GM18873 (cell line): ENCODE measurements around the gene HEPN1.

Source experiments
- ATAC-seq: cut with Tn5 transposase; IDR thresholded peaks from one replicate; pipeline ENCODE4 v1.9.1; 2021; ENCODE audit warnings: mild to moderate bottlenecking, moderate library complexity, moderate number of reproducible peaks; ENCODE audit not compliant: unreplicated experiment, low FRiP score

HEPN1 gene

GRCh38 chr11:124918950-124919349 is at the start of gene HEPN1:
HEPN1 (plus strand) TSS chr11:124919250.
- no peak for ATAC-seq

DNA sequence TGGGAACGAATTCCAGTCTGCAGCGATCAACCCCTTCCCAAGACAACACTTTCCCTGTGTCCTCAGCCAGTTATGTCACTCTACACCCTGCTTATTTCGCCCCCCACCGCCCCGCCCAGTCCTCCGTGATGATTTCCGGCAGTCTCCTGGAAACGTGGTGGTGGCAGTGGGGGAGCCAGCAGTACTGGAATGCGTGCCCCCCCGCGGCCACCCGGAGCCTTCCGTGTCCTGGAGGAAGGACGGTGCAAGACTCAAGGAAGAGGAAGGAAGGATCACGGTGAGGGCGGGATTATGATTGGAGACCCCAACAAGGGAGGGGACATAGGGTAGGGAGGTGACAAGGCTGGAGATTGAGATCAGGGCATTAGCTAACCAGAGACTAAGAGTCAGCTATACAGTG is 49.7 kb upstream of the HEPN1 start:
- ATAC-seq, result no peak

DNA sequence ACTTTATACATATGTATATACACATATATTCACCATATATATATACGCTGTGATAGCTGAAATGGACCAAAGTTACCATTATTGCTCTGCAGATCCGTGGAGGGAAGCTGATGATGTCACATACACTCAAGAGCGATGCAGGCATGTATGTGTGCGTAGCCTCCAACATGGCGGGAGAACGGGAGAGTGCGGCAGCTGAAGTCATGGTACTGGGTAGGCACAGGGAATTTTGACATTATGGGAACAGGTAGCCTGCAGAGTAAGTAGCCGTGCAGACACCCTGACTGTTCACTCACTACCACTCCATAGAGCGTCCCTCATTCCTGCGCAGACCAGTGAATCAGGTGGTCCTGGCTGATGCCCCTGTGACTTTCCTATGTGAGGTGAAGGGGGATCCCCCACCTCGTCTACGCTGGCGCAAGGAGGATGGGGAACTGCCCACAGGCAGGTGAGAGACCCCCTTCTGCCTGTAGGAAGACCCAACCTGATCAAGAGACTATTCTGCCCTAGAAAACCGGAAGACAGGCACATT is 49.1 kb upstream of the HEPN1 start:
- no peak for ATAC-seq

DNA sequence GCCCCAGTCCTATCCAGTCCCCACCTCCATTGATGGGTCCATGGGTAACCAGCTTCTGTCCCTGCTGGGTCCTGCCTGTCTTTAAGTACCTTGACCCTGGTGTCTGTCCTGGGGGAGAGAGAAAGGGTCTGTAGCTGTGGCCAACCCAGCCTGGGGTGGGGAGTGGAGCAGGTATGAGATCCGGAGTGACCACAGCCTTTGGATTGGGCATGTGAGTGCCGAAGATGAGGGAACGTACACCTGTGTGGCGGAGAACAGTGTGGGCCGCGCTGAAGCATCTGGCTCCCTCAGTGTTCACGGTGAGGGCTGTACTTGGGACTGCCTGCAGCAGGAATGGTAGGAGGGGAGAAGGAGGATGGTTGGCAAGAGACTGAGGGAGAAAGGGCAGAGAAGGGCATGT is 48.6 kb upstream of the HEPN1 start:
- ATAC-seq, result no peak

DNA sequence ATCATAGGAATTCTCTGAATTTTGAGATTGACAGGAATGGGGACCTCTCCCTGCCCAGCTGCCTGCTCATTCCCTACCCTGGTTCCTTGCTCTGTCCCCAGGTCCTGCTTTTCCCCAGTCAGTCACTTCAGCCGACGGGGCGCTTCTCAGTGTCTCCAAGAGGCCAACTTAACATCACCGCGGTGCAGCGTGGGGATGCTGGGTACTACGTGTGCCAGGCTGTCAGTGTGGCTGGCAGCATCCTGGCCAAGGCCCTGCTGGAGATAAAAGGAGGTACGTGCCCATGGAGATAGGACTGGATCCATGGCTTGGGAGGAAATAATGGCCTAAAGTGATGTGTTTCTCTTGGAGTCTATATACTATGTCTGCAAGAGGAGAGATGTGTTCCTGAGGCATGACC is 46.8 kb upstream of the HEPN1 start:
- ATAC-seq, result no peak

DNA sequence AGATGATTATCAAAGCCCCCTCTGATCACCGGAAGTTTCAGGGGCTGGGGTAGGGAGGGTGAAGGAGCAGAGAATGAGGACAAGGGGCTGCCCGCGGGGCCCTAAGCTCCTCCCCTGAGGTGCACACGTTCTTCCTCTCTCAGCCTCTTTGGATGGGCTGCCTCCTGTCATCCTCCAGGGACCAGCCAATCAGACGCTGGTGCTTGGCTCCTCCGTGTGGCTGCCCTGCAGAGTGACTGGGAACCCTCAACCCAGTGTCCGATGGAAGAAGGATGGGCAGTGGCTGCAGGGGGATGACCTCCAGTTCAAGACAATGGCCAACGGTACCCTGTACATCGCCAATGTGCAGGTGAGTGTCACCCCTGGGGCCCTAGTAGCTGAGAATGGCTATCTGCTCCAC is 46.3 kb upstream of the HEPN1 start:
- ATAC-seq, result no peak

DNA sequence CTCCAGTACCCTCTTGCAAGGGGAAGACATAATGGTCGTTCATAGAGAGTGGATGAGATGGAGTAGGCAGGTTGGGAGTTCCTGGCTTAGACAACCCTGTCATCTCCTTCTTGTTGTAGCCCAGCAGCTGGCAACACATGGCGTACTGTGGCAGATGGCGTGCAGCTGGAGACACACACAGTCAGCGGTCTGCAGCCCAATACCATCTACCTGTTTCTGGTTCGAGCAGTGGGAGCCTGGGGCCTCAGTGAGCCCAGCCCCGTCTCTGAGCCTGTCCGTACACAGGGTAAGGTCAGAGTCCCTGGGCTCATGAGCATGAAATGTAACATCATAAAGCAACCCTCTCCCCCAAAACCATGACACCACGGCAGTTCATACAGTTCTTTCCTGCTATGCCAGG is 45.1 kb upstream of the HEPN1 start:
- no peak for ATAC-seq

GRCh38 chr11:124874571-124875255 is 44.3 kb upstream of the HEPN1 start:
- ATAC-seq, result no peak

GRCh38 chr11:124875401-124875800 is 43.6 kb upstream of the HEPN1 start:
- ATAC-seq, result no peak

DNA sequence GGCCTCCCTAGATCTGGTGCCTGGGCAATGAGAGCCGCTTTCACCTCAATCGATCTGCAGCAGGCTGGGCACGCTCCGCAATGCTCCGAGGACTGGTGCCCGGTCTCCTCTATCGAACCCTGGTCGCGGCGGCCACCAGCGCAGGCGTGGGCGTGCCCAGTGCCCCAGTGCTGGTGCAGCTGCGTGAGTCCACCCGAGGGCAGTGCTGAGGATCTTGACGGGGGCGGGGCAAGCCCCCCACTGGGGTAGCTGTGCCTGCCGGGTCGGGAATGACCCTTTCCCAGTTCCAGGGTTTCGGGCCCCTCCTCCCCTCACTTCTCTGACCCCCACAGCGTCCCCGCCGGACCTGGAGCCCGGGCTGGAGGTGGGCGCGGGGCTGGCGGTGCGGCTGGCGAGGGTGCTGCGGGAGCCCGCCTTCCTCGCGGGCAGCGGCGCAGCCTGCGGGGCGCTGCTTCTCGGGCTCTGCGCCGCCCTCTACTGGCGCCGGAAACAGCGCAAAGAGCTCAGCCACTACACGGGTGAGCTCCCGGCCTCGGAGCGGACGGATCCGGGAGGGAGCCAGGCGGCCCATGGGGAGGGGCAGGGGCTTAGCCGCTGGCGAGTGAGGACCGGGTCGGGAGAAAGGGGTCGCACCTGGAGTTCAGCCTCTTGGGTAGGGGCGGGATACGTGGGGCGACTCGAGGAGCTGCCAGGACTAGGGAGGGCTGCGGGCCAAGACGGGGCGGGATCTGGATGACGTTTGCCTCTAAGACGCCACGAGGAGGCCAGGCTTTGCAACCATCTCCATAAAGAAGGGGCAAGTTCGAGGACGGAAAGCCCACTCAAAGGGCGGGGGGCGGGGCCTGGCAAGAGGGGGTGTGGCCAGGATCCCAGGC is 42.9 kb upstream of the HEPN1 start:
- peak; percentile 68 for ATAC-seq

GRCh38 chr11:124876818-124877630 is 42.0 kb upstream of the HEPN1 start:
- ATAC-seq, result no peak

DNA sequence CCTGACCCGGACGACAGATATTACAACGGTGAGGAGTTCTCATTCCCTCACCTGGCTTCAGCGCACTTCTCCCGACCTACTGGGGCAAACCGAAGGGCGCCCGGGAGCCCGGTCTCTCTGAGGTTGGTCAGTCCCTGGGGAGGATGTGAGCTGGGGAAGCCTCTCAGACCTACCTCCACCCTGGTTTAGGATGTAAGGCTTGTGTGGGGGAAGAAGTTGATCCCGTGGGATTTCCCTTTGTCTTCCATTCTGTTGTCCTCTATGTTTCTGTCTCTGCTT is 41.5 kb upstream of the HEPN1 start:
- no peak for ATAC-seq

DNA sequence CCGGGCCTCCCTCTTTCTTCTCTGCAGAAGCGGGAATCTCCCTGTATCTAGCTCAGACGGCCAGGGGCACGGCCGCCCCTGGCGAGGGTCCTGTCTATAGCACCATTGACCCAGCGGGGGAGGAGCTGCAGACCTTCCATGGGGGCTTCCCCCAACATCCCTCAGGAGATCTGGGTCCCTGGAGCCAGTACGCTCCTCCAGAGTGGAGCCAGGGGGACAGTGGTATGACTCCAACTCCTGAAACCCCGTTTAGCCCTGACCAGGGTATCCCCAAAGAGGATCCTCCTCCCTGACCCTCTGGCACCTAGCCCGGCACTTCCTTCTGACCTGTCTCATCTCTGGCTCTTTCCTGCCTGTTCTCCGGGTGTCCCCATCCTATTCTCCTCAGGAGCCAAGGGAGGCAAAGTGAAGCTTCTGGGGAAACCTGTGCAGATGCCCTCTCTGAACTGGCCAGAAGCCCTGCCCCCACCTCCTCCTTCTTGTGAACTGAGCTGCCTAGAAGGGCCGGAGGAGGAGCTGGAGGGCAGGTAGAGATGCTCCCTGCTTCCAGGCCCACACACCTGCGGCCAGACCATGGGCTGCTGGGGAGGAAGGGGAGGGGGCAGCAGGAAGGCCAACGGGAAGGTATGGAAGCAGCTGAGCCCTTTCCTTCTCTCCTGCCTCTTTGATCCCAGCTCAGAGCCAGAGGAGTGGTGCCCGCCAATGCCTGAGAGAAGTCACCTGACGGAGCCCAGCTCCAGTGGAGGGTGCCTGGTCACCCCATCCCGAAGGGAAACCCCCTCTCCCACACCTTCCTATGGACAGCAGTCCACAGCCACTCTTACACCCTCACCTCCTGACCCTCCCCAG is 40.9 kb upstream of the HEPN1 start:
- ATAC-seq, result no peak

DNA sequence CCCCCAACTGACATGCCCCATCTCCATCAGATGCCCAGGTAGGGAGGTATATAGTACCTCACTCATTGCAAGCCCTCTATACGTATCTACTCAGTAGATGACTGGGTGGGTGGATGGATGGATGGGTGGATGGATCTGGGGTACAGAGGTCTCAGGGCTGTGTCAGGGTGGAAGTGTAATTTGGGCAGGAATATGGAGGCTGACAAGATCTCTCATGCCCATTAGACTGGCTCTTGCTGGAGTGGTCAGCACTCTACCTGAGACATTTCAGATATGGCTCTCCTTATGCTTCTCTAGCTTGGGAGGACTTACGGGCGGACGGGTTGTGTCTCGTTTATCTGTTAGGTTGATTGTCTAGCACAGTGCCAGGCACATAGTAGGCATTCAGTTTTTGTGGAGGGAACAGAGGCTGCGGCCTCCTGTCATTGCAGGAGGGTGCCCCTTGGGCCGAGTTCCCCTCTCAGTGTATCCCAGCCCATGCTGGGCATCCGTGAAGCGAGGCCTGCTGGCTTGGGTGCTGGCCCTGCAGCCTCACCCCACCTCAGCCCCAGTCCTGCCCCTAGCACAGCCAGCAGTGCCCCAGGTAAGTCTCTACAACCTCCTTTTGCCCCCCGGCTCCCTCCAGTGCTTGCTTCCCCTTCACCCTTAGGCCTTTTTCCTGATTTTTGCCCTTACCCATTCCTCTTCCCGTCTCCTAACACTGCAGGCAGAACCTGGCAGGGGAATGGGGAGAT is 40.1 kb upstream of the HEPN1 start:
- no peak for ATAC-seq

DNA sequence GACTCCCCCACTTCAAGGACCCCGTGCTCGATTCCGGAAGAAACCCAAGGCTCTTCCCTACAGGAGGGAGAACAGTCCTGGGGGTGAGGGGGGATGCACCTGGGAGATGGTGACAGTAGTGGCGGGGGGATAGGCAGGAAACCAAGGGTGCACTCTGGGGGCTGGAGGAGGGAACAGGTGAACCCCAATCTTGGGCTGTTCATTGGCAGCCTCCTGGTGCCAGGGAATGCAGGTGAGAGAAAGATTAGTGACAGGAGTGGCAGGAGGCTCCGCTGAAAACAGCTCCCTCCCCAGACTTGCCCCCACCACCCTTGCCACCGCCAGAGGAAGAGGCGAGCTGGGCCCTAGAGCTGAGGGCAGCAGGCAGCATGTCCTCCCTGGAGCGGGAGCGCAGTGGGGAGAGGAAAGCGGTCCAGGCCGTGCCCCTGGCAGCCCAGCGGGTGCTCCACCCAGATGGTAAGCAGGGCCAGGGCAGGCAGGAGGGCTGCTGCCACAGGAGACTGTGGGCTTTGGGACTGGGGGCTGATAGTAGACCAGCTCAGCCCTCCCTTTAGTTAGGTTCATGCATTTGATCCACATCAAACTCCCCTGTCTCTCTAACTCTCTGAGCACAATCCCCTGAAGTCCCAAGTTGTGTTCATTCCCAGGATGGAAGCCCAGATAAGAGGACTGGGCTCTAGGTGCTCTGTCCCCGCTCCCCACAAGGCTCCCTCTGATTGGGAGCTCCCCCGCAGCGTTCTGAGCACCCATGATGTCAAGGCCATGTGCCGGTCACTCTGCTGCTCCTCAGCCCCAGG is 39.4 kb upstream of the HEPN1 start:
- ATAC-seq, result no peak

- no peak for ATAC-seq
Observed at GRCh38 chr11:124880290-124880611, 38.8 kb upstream of the HEPN1 start.

DNA sequence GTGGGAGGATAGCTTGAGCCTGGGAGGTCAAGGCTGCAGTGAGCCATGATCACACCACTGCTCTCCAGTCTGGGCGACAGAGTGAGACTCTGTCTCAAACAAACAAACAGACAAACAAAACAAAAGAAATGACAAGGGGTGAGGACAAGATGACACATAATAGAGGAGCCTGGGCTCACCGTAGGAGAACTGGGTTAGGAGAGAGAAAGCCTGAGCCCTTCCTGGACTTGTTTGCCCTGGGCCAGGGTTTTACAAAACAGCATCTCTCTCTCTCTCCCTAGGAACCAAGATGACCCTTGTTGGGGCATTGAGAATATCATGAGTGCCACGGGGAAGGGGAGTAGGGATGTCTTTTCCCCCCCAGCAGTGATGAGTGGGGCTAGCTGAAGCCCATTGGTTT is 38.1 kb upstream of the HEPN1 start:
- no peak for ATAC-seq

GRCh38 chr11:124882339-124883071 is 36.5 kb upstream of the HEPN1 start:
- ATAC-seq, result no peak
